ENCODE results near the gene CAST.

- TF ChIP-seq CTCF (conservative IDR thresholded peaks at IDR 0.05; ENCODE audit: low read length): no peak
- no peak for TF ChIP-seq EZH2phosphoT487 (IDR thresholded peaks at IDR 0.05; ENCODE audit: borderline replicate concordance, low read depth, low read length)
Observed at GRCh38 chr5:96747720-96748119, 85.5 kb downstream of the CAST start.

Data from OCI-LY7 (cell line).